HCT116 (cell line): ENCODE measurements around the gene AGMAT. TPM values are rescaled to one million over a fixed set of nuclear protein-coding genes. Genes with fewer than 3 reads are reported as not detected.

Source experiments
- ATAC-seq: fragments of 200-7000 bp; cut with Tn5 transposase; 2 replicates; pipeline ENCODE4 v1.9.1; 2020; ENCODE audit warnings: mild to moderate bottlenecking, moderate library complexity
- BruUV-seq: library from RNA; stranded (reverse); fragments of 400-500 nt; replicated peaks from 2 replicates; lab custom pipeline; 2021; lab: Mats Ljungman, UMichigan
- CTCF ChIA-PET: fragments of 300-600 bp; sonication (Branson Sonifier 250); formaldehyde crosslinking; loops from one replicate; lab custom pipeline; 2021; ENCODE audit warnings: antibody characterized with exemption; lab: Charles Lee
- POLR2A ChIA-PET: fragments of 300-600, 350-600 bp; sonication (Branson Sonifier 250); formaldehyde crosslinking; loops from one replicate; lab custom pipeline; 2021; ENCODE audit warnings: antibody characterized with exemption; lab: Charles Lee
- RAD21 ChIA-PET, 2 experiments: fragments of 300-600 bp; sonication (Branson Sonifier 250); formaldehyde crosslinking; loops; one replicate each; lab custom pipeline; 2023; ENCODE audit warnings: low total read pairs in 2 of 2; ENCODE audit not compliant: uncharacterized antibody in 2 of 2, unreplicated experiment in 2 of 2, low non-redundant PET in 1 of 2; lab: Charles Lee
- DNase-seq: peaks from one replicate; pipeline ENCODE4 v3.0.0-alpha.2; 2010; ENCODE audit warnings: low read depth, low spot score
- H2AFZ ChIP-seq: fragments of 200-600 bp; shearing (Covaris generic), sonication (generic); 2 replicates; pipeline ENCODE4 v1.6.1; 2017; ENCODE audit warnings: low read depth, mixed run types, mixed read lengths, antibody characterized with exemption, low read length; ENCODE audit not compliant: poor library complexity, severe bottlenecking
- H3K27ac ChIP-seq: 2 replicates; pipeline ENCODE4 v1.5.1; 2012; ENCODE audit warnings: low read depth, low read length
- H3K27me3 ChIP-seq: fragments of 200-600 bp; sonication (generic); 2 replicates; pipeline ENCODE4 v1.6.1; 2016; ENCODE audit warnings: mixed run types, low read length, mixed read lengths; ENCODE audit not compliant: insufficient read depth
- H3K36me3 ChIP-seq, 2 experiments: fragments of 200-500 bp in 1 of 2; fragments of 200-600 bp in 1 of 2; sonication (Bioruptor generic) in 1 of 2; sonication (generic) in 1 of 2; 2 replicates each; pipeline versions ENCODE4 v1.5.1 to v1.6.1; 2014 to 2016; ENCODE audit warnings: low read length in 2 of 2, inconsistent platforms in 1 of 2, mixed read lengths in 1 of 2, mixed run types in 1 of 2; ENCODE audit not compliant: insufficient read depth in 2 of 2, control insufficient read depth in 1 of 2
- H3K4me1 ChIP-seq, 2 experiments: fragments of 200-600 bp in 1 of 2; sonication (generic) in 1 of 2; 2 replicates each; pipeline versions ENCODE4 v1.5.1 to v1.6.1; 2012 to 2017; ENCODE audit warnings: low read length in 2 of 2, inconsistent platforms in 1 of 2, mild to moderate bottlenecking in 1 of 2, mixed read lengths in 1 of 2, mixed run types in 1 of 2, moderate library complexity in 1 of 2; ENCODE audit not compliant: insufficient read depth in 2 of 2, control insufficient read depth in 1 of 2
- H3K4me2 ChIP-seq: fragments of 200-600 bp; sonication (generic); 2 replicates; pipeline ENCODE4 v1.6.1; 2017; ENCODE audit warnings: mixed run types, low read length, mixed read lengths
- H3K4me3 ChIP-seq, 2 experiments: fragments of 200-600 bp in 1 of 2; sonication (generic) in 1 of 2; replicated peaks in 1 of 2; 2 replicates each; pipeline ENCODE4 v1.5.1; 2011 to 2016; ENCODE audit warnings: low read length in 2 of 2, control low read depth in 1 of 2, low read depth in 1 of 2, mild to moderate bottlenecking in 1 of 2, mixed read lengths in 1 of 2, mixed run types in 1 of 2
- H3K79me2 ChIP-seq: fragments of 200-600 bp; sonication (generic); 2 replicates; pipeline ENCODE4 v1.6.1; 2017; ENCODE audit warnings: mild to moderate bottlenecking, mixed run types, low read length, moderate library complexity, mixed read lengths; ENCODE audit not compliant: insufficient read depth
- H3K9ac ChIP-seq: fragments of 200-600 bp; sonication (generic); 2 replicates; pipeline ENCODE4 v1.6.1; 2016; ENCODE audit warnings: low read length, mixed read lengths
- H3K9me2 ChIP-seq: fragments of 200-600 bp; sonication (generic), shearing (Covaris generic); 2 replicates; pipeline ENCODE4 v1.6.1; 2017; ENCODE audit warnings: mixed run types, mild to moderate bottlenecking, moderate library complexity; ENCODE audit not compliant: insufficient read depth
- H3K9me3 ChIP-seq, 2 experiments: fragments of 200-500 bp in 1 of 2; fragments of 200-600 bp in 1 of 2; sonication (Bioruptor generic) in 1 of 2; sonication (generic) in 1 of 2; 2 replicates each; pipeline ENCODE4 v1.6.1; 2014 to 2017; ENCODE audit warnings: low read length in 2 of 2, mixed read lengths in 2 of 2, inconsistent platforms in 1 of 2, low read depth in 1 of 2, mild to moderate bottlenecking in 1 of 2, mixed run types in 1 of 2, moderate library complexity in 1 of 2; ENCODE audit not compliant: control insufficient read depth in 1 of 2, insufficient read depth in 1 of 2
- H4K20me1 ChIP-seq: fragments of 200-600 bp; sonication (generic), shearing (Covaris generic); 2 replicates; pipeline ENCODE4 v1.6.1; 2017; ENCODE audit warnings: mixed run types, mild to moderate bottlenecking, moderate library complexity; ENCODE audit not compliant: insufficient read depth
- CBX3 ChIP-seq: IDR thresholded peaks from 2 replicates; pipeline ENCODE4 v1.6.1; 2012; ENCODE audit warnings: low read depth
- CEBPB ChIP-seq: IDR thresholded peaks from 2 replicates; pipeline ENCODE4 v1.6.1; 2012; ENCODE audit warnings: low read depth
- CTCF ChIP-seq, 3 experiments: fragments of 200-600 bp in 1 of 3; sonication (generic) in 1 of 3; IDR thresholded peaks in 2 of 3; conservative IDR thresholded peaks in 1 of 3; 2 replicates each; pipeline ENCODE4 v1.5.1; 2012 to 2017; ENCODE audit warnings: low read depth in 2 of 3, low read length in 2 of 3, antibody characterized with exemption in 1 of 3, borderline replicate concordance in 1 of 3, control low read depth in 1 of 3, mild to moderate bottlenecking in 1 of 3, mixed read lengths in 1 of 3, mixed run types in 1 of 3, moderate library complexity in 1 of 3; ENCODE audit not compliant: insufficient read depth in 1 of 3
- ELF1 ChIP-seq: IDR thresholded peaks from 2 replicates; pipeline ENCODE4 v1.6.1; 2012; ENCODE audit warnings: low read depth, borderline replicate concordance
- EZH2 ChIP-seq: fragments of 200-600 bp; sonication (generic); IDR thresholded peaks from 2 replicates; pipeline ENCODE4 v1.6.1; 2017; ENCODE audit warnings: antibody characterized with exemption, mixed run types
- FOSL1 ChIP-seq: IDR thresholded peaks from 2 replicates; pipeline ENCODE4 v1.6.1; 2012; ENCODE audit warnings: low read depth
- JUND ChIP-seq: IDR thresholded peaks from 2 replicates; pipeline ENCODE4 v1.6.1; 2012
- MAX ChIP-seq: IDR thresholded peaks from 2 replicates; pipeline ENCODE4 v1.6.1; 2012
- POLR2A ChIP-seq: IDR thresholded peaks from 2 replicates; pipeline ENCODE4 v1.7.0; 2011; ENCODE audit warnings: borderline replicate concordance; ENCODE audit not compliant: insufficient read depth, insufficient read length; ENCODE audit errors: extremely low read depth
- POLR2AphosphoS5 ChIP-seq: IDR thresholded peaks from 2 replicates; pipeline ENCODE4 v1.6.1; 2011; ENCODE audit warnings: mild to moderate bottlenecking, low read depth, low read length, moderate library complexity
- SIN3A ChIP-seq: IDR thresholded peaks from 2 replicates; pipeline ENCODE4 v1.6.1; 2012; ENCODE audit warnings: low read depth
- TCF7L2 ChIP-seq: IDR thresholded peaks from 2 replicates; pipeline ENCODE4 v1.7.0; 2011; ENCODE audit warnings: borderline replicate concordance, inconsistent platforms; ENCODE audit not compliant: insufficient read depth, insufficient read length; ENCODE audit errors: extremely low read depth
- ZBTB33 ChIP-seq: IDR thresholded peaks from 2 replicates; pipeline ENCODE4 v1.6.1; 2011; ENCODE audit warnings: mild to moderate bottlenecking, low read length, moderate library complexity; ENCODE audit not compliant: insufficient replicate concordance; ENCODE audit errors: extremely low read depth
- ZFX ChIP-seq: fragments of 450-650 bp; IDR thresholded peaks from 2 replicates; pipeline ENCODE4 v1.6.1; 2017
- intact Hi-C: fragments of 100-400 bp; cut with micrococcal nuclease; formaldehyde crosslinking; loops from 2 replicates; pipeline ENCODE4 v1.10.0; 2022
- total RNA-seq: library from RNA; stranded (reverse); gene quantifications from one replicate; pipeline ENCODE4 v1.2.1, GENCODE V29; 2021; ENCODE audit not compliant: unreplicated experiment
- TF ChIP-seq, protein P1 (sequence below): IDR thresholded peaks from 2 replicates; pipeline ENCODE4 v1.6.1; 2012
- TF ChIP-seq, protein P2 (sequence below): IDR thresholded peaks from 2 replicates; pipeline ENCODE4 v1.6.1; 2012; ENCODE audit warnings: low read depth

Gene AGMAT
- total RNA-seq, 1 experiment from 2014 or later = not detected

- no peak for ATAC-seq
- ChIA-PET POLR2A (no interaction called here), RAD21 (no interaction called here)
These were observed 34.3 kb downstream of the AGMAT start for GRCh38 chr1:15550573-15550972.

More at GRCh38 chr1:15550573-15550972, 34.3 kb downstream of the AGMAT start:
- no peaks in the 10 kb centered on the region for H3K9me2 ChIP-seq
- no peaks in the 10 kb centered on the region for H4K20me1 ChIP-seq
- no peak overlapping the region for H3K4me2 ChIP-seq
- no peak for DNase-seq
- peaks cover 9 to 27% of the 10 kb centered on the region in 2 experiments; a peak in 2 of 4 replicates for H3K36me3 ChIP-seq
- no peaks in the 10 kb centered on the region for H3K27me3 ChIP-seq
- no peak overlapping the region for H3K4me3 ChIP-seq
- H3K79me2 ChIP-seq = no peaks in the 10 kb centered on the region
- no peaks in the 10 kb centered on the region for H3K9me3 ChIP-seq
- intact Hi-C loops = no loop called here
- H2AFZ ChIP-seq = no peak overlapping the region
- CTCF ChIA-PET = no interaction called here
- no peak overlapping the region for H3K27ac ChIP-seq
- BruUV-seq = no TSS peak
- H3K4me1 ChIP-seq = no peaks in the 10 kb centered on the region
- TF ChIP-seq CEBPB (no peak), POLR2A (no peak), SIN3A (no peak), CBX3 (no peak), EZH2 (no peak), MAX (no peak), POLR2AphosphoS5 (no peak), FOSL1 (no peak), ELF1 (no peak), CTCF (IDR thresholded peaks at IDR 0.05 in 2 of 3, conservative IDR thresholded peaks at IDR 0.05 in 1 of 3; ENCODE audit: borderline replicate concordance in 1 of 3, insufficient read depth in 1 of 3, low read depth in 2 of 3, low read length in 2 of 3) (no peak), TCF7L2 (no peak), ZFX (no peak), ZBTB33 (no peak), JUND (no peak)
- TF ChIP-seq, protein P1, sequence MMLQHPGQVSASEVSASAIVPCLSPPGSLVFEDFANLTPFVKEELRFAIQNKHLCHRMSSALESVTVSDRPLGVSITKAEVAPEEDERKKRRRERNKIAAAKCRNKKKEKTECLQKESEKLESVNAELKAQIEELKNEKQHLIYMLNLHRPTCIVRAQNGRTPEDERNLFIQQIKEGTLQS = no peak
- TF ChIP-seq, protein P2, sequence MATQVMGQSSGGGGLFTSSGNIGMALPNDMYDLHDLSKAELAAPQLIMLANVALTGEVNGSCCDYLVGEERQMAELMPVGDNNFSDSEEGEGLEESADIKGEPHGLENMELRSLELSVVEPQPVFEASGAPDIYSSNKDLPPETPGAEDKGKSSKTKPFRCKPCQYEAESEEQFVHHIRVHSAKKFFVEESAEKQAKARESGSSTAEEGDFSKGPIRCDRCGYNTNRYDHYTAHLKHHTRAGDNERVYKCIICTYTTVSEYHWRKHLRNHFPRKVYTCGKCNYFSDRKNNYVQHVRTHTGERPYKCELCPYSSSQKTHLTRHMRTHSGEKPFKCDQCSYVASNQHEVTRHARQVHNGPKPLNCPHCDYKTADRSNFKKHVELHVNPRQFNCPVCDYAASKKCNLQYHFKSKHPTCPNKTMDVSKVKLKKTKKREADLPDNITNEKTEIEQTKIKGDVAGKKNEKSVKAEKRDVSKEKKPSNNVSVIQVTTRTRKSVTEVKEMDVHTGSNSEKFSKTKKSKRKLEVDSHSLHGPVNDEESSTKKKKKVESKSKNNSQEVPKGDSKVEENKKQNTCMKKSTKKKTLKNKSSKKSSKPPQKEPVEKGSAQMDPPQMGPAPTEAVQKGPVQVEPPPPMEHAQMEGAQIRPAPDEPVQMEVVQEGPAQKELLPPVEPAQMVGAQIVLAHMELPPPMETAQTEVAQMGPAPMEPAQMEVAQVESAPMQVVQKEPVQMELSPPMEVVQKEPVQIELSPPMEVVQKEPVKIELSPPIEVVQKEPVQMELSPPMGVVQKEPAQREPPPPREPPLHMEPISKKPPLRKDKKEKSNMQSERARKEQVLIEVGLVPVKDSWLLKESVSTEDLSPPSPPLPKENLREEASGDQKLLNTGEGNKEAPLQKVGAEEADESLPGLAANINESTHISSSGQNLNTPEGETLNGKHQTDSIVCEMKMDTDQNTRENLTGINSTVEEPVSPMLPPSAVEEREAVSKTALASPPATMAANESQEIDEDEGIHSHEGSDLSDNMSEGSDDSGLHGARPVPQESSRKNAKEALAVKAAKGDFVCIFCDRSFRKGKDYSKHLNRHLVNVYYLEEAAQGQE = no peak
- H3K9ac ChIP-seq = no peak overlapping the region
